Fibroblast of skin of abdomen (primary cell): ENCODE data around the gene TMIGD1. TPM values are rescaled to one million over a fixed set of nuclear protein-coding genes. Genes with fewer than 3 reads are reported as not detected.

ENCODE experiments used
- DNase-seq: peaks from one replicate; pipeline ENCODE4 v3.0.0-alpha.2; 2013
- polyA plus RNA-seq, 2 experiments: library from polyadenylated mRNA; unstranded; fragments of 120-200 nt; gene quantifications; one replicate each; pipeline ENCODE4 v1.2.1, GENCODE V29; 2013; ENCODE audit not compliant: insufficient read length in 2 of 2

Gene TMIGD1
- not detected for polyA plus RNA-seq (2013, experiment 1 of 2; ENCODE audit: insufficient read length)
- not detected for polyA plus RNA-seq (2013, experiment 2 of 2; ENCODE audit: insufficient read length)

GRCh38 chr17:30333503-30334360 is at the start of gene TMIGD1:
TSS of gene TMIGD1 (minus strand) at chr17:30334057. CDS start at chr17:30332133, 1,924 bp downstream.
- DNase-seq = no peak

- no peak for DNase-seq
Measured at GRCh38 chr17:30382345-30382744, 48.5 kb upstream of the TMIGD1 start.

GRCh38 chr17:30381340-30381659 is 47.4 kb upstream of the TMIGD1 start:
- DNase-seq = no peak

- no peak for DNase-seq
Measured at GRCh38 chr17:30380643-30381339, 46.9 kb upstream of the TMIGD1 start.

GRCh38 chr17:30379903-30380381 is 46.1 kb upstream of the TMIGD1 start:
- DNase-seq = no peak

- no peak for DNase-seq
Measured at GRCh38 chr17:30379303-30379902, 45.5 kb upstream of the TMIGD1 start.

GRCh38 chr17:30378825-30379302 is 45.0 kb upstream of the TMIGD1 start, which contains the start of gene CPD:
TSS of gene CPD (plus strand) at chr17:30378927. CDS start at chr17:30378981, 54 bp downstream.
- peak; percentile 93 for DNase-seq

GRCh38 chr17:30378241-30378824 is 44.5 kb upstream of the TMIGD1 start:
- DNase-seq = peak; percentile 23

GRCh38 chr17:30377574-30378240 is 43.9 kb upstream of the TMIGD1 start:
- no peak for DNase-seq

GRCh38 chr17:30376621-30377452 is 43.0 kb upstream of the TMIGD1 start:
- DNase-seq = peak; percentile 86

- no peak for DNase-seq
Measured at GRCh38 chr17:30375661-30376060, 41.8 kb upstream of the TMIGD1 start.

- peak; percentile 23 for DNase-seq
Measured at GRCh38 chr17:30372755-30373154, 38.9 kb upstream of the TMIGD1 start.

- no peak for DNase-seq
Measured at GRCh38 chr17:30369995-30370394, 36.1 kb upstream of the TMIGD1 start.

- DNase-seq = no peak
Measured at GRCh38 chr17:30368912-30369720, 35.3 kb upstream of the TMIGD1 start.

GRCh38 chr17:30366536-30366935 is 32.7 kb upstream of the TMIGD1 start:
- no peak for DNase-seq

- DNase-seq = peak; percentile 61
Measured at GRCh38 chr17:30363715-30364202, 29.9 kb upstream of the TMIGD1 start.

- no peak for DNase-seq
Measured at GRCh38 chr17:30361766-30362279, 28.0 kb upstream of the TMIGD1 start.

- no peak for DNase-seq
Measured at GRCh38 chr17:30360086-30360808, 26.4 kb upstream of the TMIGD1 start.
